NCI-H446 (cell line): ENCODE results near the gene MYO16.
"Not testable (repeated sequence)": the region's sequence is repeated elsewhere in the genome, so short reads cannot be mapped to it uniquely, and the experiment has no call there.

Experiments
- DNase-seq, 2 experiments: peaks; one replicate each; lab custom pipeline; 2025; lab: John Stamatoyannopoulos, UW

Gene MYO16

DNA sequence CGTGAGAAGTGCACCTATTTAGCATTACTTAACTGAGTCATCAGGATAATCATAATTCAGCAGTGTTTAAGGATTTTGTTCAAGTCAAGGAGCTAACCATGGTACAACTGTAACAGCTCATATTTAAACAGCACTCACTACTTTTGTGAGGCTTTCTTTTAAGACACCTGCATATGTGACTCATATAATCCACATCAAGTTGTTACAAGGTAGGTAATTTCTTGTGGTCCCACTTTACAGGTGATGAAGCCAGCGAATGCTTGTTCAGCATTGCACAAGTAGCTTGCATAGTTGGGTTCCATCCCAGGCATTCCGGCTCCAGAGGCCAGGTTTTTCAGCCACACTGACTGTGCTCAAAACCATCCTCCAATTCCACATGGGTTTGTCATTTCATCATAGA lies 569.2 kb downstream of the MYO16 start:
- no peak for DNase-seq

DNA sequence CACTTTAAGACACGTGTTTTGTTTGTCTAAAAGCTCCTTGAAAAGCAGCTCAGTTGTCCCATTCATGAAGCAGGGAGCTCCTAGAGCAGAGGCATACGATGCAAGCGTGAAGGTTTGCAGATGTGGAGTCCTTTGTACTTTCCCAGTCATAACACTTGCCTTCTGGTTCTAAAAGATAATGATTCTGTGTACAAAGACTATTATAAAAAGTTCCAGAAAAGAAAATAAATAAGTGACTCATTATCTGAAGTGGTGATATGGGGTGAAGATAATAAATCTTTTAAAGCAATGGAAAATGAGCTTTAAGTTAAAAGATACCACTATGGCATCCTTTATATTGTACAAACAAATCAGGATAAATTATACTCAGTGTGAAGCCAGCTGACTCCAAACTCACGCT lies 569.9 kb downstream of the MYO16 start:
- DNase-seq, result no peak

DNA sequence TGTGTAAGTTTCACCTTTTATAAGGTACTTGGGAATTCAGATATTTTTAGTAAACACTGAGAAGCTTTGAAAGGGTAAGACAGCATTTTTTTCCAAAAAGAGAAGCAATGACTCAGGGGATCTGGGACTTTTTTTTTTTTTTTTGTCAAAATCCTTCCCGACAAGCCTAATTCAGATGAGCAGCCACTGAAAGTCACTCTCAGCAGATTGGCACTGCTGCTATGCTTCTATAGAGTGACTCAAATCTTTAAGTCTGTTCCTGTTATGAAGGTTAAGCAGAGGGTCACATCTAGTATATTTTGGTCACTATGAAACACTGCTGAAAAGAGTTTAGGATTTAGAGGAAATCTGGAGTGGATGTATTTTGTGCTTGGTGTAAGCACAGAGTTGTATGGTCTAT lies 571.1 kb downstream of the MYO16 start:
- no peak for DNase-seq

DNA sequence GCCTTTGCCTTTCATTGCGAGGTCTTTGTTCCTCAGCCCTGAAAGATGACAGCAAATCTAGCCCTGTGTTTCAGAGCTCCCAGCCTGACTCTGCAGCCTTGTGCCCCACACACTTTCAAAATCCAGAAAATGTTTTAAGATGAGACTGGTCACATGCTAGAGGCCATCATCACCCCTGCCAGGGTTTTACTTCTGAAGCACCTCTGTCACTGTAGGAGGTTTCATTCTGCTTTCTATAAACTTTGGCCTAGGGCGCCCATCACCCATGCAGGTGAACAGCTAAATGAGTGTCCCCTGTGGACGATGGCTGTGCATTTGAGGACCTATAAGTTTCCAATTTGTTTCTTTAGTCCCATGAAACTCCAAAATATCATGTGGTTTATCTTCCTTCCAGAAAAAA lies 574.2 kb downstream of the MYO16 start:
- DNase-seq, result no peak

DNA sequence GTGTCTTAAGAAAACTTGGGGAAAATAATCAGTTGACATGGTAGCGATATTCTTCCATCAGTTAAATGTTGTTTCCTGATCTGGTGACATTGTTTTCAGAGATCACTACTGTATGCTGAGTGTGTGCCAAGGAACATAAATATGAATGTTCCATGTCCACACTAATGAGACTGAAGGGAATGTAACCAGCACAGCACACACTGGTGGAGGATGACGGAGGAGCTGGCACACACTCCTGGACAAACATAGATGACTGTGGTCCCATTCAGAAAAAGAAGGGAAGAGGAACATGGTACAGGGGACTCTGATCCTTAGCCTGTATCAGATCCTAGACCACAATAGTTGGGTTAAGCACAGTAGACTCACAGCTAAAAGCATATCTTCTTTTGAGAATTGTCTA lies 574.8 kb downstream of the MYO16 start:
- no peak for DNase-seq

DNA sequence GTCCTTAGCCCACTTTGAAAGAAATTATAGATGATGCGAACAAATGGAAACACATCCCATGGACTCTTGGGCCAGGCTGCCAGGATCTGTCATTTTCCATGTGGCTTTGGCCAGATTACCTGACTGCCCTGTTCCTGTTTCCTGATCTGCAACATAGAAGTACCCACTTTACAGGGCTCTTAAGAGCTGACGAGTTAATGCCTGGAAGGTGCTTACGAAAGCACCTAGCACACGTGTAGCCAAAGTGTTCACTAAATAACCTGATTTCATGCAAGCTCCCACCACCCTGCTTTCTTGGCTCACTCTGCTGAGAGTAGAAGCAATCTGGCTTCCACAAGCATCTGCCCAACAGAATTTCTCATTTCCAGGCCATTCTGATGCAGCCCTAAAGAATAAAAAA lies 575.2 kb downstream of the MYO16 start:
- no peak for DNase-seq

DNA sequence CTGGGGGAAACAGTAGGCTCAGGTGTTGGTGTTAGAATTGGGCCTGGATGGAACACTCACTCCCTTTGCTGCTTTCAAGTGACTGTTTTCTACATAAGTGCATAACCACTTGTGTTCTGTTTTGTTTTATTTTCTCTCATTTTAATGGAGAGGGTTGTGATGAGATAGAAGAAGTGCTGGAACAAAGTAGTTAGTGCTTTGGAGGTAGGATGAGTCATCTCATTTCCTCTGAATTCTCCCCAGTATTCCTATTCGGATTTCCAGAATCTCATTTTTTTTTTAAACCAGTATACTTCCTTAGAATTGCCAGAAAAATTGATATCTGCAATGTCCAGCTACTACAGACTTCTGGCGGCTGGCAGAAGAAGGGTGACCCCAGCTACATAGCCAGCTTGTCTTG lies 575.9 kb downstream of the MYO16 start:
- DNase-seq, result no peak

DNA sequence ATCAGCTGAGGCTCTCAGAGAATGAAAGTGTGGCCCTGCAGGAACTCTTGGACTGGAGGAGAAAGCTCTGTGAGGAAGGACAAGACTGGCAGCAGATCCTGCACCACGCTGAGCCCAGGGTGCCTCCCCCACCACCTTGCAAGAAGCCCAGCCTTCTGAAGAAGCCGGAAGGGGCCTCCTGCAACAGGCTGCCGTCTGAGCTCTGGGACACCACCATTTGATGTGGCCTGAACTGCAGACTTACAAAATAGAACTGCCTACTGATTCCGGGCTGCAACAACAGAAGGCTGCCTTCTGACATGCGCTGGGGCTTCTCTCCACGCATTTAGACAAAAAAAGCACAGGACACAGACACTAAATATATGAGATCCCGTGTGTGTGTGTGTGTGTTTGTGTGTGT lies 577.2 kb downstream of the MYO16 start:
- DNase-seq, result no peak

DNA sequence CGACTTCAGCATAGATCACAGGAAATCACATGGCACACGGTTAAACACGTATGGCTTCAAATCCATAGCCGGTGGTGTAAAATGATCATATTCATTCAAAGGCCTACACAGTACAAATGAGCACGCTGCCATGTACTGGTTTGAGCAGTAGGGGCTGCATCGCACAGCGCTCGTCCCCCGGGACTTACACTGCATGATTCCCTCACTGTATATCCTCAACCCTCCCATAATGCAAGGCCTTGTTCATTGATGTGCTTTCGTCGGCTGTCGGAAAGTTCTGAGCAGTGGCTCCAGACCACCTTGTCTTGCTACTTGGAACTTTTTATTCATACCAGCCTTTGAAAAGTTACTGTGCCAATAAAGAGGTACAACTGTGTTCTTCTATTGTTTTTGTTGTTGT lies 578.2 kb downstream of the MYO16 start:
- DNase-seq, result no peak

DNA sequence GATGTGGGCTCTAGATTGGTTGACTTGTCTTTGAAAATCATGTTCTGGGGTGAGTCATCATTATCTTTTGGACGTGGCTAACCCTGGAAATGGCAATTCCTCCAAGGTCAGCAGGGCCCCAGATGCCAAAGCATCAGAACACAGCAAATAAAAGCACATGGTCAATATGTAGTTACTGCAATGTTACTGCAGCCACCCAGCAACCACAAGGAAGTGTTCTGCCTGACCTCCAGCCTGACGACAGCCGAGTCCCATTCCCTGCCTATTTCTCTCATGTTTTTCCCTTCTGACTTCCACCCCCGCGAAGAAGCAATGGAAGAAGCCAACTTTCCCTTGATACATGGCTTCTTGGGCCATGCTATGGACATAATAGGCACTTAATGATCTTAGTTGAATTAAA lies 579.1 kb downstream of the MYO16 start:
- DNase-seq, result no peak

DNA sequence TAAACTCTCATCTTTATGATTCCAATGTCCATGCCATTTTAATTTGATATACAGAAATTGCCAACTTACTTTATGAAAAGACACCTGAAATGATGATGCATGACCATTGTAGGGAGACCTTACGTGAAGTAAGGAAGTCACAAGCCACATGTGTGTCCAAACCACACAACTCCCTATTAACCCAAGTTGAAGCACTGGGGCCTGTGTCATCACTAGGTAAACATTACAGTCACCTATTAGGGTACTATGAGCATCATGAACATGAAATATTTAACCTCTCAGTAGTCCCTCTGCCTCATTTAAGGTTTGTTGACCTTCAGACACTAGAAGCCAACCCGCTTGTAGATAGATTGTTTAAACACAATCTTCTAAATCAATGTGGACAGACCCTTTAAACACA lies 580.1 kb downstream of the MYO16 start:
- DNase-seq, result no peak

DNA sequence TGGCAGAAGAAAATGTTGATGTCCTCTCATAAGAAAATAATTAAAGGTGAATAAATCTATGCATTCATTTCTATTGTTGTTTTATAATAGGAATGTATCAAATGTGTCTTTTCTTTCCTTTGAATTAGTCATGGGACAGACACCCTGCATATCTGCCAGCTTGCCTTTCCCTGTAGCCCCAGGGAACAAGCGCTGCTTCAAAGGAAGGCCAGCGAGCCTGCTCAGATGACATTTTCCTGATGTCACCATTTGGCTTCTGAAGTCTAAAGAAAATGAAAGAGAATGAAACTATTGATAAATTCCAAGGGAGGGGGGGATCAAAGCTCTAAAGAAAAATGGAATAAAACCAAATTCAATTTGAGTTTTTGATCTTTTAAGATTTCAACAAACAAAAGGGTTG lies 582.2 kb downstream of the MYO16 start:
- DNase-seq, result no peak

DNA sequence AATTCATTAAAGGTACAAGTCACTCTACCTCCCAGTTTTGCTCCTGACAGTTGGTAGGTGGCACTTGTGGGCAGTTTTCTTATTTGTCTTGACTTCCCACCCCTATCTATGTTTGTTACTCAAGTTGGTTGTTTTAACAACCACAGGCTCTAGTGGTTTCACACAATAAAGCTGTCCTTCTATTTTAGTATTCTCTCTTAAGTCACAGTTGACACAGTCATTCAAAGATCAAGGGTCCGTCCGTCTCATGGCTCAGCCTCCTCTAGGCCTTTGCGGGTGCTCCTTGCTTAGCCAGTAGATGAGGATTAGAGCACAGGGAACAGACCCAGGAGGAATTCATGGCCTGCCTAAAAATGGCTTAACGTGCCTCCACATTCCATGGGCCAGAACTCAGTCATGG lies 583.2 kb downstream of the MYO16 start:
- DNase-seq, result no peak

DNA sequence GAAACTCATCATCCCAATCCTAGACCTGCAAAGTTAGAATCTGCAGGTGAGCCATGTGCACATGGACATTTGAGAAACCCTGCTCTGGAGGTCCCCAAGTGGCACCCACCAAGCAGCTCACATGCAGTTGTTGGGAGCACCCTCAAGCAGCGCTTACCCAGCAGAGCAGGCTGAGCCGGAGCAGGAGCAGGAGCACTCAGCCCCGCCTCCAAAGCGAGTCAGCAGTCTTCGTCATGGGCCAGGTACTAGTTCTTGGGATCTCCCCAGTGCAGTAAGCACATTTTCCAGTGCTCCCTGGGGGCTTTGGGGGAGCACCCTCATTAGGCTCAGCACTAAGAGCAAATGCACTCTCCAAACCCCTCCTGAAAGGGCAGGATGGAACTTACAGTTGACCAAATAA lies 584.3 kb downstream of the MYO16 start:
- DNase-seq, result no peak

DNA sequence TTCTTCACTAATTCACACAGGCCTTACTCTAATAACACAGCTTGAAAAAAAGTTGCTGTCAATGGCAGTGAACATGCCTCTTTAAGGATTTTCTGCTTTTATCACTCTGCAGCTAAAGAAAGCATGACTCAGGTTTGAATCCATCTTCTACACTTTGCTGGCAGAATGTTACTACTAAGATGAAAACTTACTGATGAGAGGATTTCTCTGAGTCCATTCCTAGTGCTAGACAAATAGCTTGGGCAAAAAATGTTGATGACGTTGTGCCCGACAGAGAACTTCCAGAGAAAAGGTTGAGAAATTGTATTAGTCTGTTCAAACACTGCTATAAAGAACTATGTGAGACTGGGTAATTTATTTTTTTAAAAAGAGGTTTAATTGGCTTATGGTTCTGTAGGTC lies 585.0 kb downstream of the MYO16 start:
- DNase-seq, result no peak

DNA sequence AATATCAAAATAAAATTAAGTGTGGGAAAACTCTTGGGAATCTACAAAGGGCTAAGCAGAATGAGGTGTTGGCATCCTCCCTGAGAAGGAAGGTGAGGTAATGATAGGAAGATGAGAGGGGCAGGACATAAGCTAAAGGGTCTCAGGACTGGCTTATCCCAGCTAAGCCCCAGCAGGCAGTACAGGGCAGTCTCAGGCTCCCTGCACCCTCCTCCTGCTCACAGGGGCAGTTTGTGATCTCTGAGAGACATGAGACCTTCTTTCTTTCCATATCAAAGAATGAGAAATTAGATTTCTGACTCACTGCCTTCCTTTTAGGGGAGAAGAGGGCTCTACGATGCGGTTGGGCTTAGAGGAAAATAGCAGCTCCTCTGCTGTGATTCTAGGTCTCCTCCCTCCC lies 586.0 kb downstream of the MYO16 start:
- DNase-seq, result no peak

DNA sequence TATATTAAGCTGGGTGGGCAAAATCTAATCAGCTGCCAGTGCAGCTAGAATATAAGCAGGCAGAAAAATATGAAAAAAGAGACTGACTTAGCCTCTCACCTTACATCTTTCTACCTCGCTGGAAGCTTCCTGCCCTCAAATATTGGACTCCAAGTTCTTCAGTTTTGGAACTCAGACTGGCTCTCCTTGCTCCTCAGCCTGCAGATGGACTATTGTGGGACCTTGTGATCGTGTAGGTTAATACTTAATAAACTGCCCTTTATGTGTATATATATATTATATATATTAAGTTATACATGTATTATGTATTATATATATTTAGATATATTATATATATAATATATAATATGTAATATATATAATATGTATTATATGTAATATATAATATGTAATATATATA lies 588.1 kb downstream of the MYO16 start:
- not testable (repeated sequence) for DNase-seq

DNA sequence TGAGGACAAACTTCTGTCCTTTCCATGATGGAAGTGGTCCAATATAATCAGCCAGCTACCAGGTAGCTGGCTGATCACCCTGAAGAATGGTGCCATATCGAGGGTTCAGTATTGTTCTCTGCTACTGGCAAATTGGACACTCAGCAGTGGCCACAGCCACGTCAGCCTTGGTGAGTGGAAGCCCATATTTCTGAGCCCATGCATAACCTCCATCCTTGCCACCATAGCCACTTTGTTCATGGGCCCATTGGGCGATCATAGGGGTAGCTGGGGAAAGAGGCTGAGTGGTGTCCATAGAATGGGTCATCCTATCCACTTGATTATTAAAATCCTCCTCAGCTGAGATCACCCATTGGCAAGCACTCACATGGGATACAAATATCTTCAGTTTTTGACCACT lies 591.2 kb downstream of the MYO16 start:
- no peak for DNase-seq

DNA sequence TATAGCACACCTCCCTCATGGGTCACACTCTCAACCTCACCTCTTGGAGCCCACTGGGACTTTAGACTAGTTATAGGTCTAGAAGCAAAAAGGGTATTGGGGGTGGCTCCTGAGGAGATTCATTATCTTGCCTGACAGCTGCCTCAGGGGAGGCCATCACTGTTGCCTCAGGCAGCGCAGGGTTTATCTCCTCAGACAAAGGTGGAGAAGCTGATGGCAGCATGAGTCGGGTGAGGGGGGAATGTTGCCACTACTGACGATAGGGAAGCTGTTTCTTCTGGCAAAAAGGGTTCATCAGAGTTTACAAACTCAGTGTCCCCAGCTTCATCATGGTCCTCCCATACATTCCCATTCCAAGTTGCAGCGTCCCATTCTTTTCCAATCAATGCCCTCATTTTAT lies 594.6 kb downstream of the MYO16 start:
- DNase-seq, result no peak

DNA sequence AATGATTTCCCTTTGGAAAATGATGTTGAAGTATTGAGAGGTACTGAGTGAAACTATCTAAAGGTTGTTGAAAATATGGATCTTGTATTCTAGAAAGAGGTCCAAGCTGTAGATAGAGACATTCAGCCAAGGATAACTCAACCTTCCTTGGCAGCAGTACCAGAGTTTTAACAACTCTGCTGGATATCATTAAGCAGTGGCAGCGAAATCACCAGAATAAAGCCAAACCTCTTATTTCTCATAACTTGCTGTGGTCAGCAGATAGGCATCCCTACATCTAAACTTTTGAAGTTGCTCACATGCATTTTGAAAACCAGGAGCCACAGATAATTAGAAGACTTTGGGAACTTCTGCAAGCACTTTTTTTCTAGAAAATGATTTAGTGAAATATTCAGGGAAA lies 597.2 kb downstream of the MYO16 start:
- DNase-seq, result no peak

DNA sequence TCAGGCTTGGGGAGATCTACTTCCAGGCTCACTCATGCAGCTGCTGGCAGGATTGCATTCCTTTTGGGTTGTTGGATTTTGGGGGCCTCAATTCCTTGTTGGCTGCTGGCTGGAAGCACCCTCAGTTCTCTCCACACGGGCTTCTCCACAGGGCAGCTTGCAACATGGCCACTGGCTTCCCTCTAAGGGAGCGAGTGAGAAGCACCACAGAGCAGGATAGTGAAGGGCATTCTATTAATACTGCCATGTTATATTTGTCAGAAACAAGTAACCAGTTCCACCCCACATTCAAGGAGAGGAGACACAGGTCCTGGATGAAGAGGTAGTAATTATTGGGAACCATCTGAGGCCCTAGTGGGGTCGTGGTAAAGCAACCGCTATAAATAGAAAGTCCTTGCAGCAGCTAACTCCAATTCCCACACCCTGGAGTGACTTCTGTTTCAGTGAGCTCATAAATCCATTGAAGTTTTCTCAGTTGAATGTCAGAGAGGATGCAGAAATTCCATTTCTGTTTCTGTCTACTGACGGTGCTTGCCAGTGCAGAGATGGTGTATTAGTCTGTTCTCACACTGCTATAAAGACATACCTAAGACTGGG lies 598.0 kb downstream of the MYO16 start:
- DNase-seq, result no peak

DNA sequence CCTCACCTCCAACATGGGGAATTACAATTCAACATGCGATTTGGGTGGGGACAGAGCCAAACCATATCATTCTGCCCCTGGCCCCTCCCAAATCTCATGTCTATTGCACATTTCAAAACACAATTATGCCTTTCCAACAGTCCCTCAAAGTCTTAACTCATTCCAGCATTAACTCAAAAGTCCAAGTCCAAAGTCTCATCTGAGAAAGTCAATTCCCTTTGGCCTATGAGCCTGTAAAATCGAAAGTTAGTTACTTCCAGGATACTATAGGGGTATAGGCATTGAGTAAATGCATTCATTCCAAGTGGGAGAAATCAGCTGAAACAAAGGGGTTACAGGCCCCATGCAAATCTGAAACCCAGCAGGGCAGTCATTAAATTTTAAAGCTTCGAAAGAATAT lies 598.8 kb downstream of the MYO16 start:
- no peak for DNase-seq

DNA sequence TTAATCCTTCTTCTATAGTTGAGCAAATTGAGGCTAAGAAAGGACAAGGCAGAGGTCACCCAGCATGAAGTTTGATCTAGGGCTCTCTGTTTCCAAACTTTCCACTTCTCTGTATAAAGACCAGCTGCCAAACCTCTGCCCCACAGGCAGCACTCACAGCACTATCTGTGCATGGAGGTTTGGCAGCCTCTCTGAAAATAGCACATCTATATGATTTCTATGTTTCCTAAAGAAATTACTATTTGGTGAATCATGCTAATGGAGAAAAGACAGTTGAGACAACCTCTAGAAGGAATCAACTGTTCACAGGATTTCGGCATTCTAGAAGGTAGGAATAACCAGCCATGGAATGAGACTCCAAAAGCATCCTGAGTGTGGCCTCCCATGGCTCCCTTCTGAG lies 602.5 kb downstream of the MYO16 start:
- no peak for DNase-seq

DNA sequence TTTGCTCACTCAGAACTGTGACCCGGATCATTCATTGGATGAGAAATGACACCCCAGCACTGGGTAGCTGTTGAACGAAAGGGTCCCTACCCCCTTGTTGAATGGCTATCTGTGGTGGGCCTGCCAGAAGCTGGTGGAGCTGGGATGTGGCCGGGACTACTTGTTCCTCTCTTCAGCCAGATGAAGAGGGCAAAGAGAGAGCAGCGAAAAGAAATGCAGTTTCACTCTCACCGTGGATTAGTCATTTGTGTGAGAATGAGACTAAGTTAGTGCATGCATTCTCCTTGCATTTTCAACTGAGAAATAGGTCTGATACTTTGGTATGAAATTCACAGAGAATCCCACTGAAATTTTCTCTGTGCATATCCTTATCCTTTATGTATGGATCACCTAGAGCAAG lies 603.9 kb downstream of the MYO16 start:
- DNase-seq, result no peak

DNA sequence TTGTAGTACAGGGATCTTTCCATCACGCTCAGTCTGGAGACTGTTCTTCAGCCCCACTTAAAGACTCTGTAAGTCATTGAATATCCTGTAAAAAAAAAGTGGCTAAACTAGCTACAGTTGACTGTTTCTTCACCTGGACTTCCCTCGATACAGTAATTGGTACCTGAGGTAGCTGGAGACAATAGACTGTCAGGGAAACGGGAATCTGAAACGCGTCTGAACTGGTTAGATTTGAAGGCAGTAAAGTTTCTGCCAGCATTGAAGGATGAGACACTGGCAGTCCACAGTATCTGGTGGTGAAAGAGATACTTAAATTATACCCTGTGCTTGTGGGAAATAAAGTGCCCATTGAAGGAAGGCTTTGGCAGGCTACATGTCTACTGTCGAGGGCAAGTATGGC lies 606.5 kb downstream of the MYO16 start:
- DNase-seq, result no peak
